Naive thymus-derived CD8-positive, alpha-beta T cell (primary cell): ENCODE measurements around the gene CHRNB4. TPM values are rescaled to one million over a fixed set of nuclear protein-coding genes. Genes with fewer than 3 reads are reported as not detected.

Experiments used
- polyA plus RNA-seq, 3 donors: library from polyadenylated mRNA; unstranded; fragments of 300-500 nt; fragmentation: Illumina TruSeq; gene quantifications; one replicate each; pipeline ENCODE4 v1.2.3, GENCODE V29; 2021
- total RNA-seq, 8 experiments: library from RNA in 2 of 8; stranded (reverse) in 2 of 8; gene quantifications; one replicate each; pipeline ENCODE4 v1.2.3 and lab custom pipeline; 2021 to 2026

The CHRNB4 gene
- total and polyA plus RNA-seq, 5 experiments from 2014 or later, result not detected

Other genes with a start within 250 kb of the CHRNB4 start
- gene IREB2, start 203.0 kb downstream of the CHRNB4 start, total RNA-seq, result 10 to 100 TPM; 68.6 to 77.4 TPM
- gene IREB2, start 203.0 kb downstream of the CHRNB4 start, polyA plus RNA-seq, result 10 to 100 TPM; 15.7 to 23.1 (median 16.6) TPM
- 1 to 10 TPM; 3.6 to 3.8 TPM for gene HYKK, start 133.6 kb downstream of the CHRNB4 start, total RNA-seq
- gene HYKK, start 133.6 kb downstream of the CHRNB4 start, polyA plus RNA-seq, result 1 to 10 TPM; 3.0 to 5.9 (median 4.1) TPM
- gene PSMA4, start 100.8 kb downstream of the CHRNB4 start, total RNA-seq, result 10 to 100 TPM; 87.0 to 92.5 TPM
- 100 to 1,000 TPM; 170 to 218 (median 190) TPM for gene PSMA4, start 100.8 kb downstream of the CHRNB4 start, polyA plus RNA-seq
- 1 to 10 TPM; 1.3 TPM for gene CHRNA5, start 75.7 kb downstream of the CHRNB4 start, total RNA-seq
- under 1 TPM in 2 of 3 donors, not detected in 1; 0.34 to 0.47 TPM for gene CHRNA5, start 75.7 kb downstream of the CHRNB4 start, polyA plus RNA-seq
- not detected for gene CHRNA3, start 20.2 kb downstream of the CHRNB4 start, total RNA-seq
- not detected for gene CHRNA3, start 20.2 kb downstream of the CHRNB4 start, polyA plus RNA-seq
- gene ADAMTS7, start 170.3 kb upstream of the CHRNB4 start, total RNA-seq, result under 1 TPM; 0.16 to 0.31 TPM
- not detected for gene ADAMTS7, start 170.3 kb upstream of the CHRNB4 start, polyA plus RNA-seq
- 100 to 1,000 TPM; 271 to 320 TPM for gene MORF4L1, start 231.7 kb upstream of the CHRNB4 start, total RNA-seq
- 100 to 1,000 TPM; 286 to 311 (median 298) TPM for gene MORF4L1, start 231.7 kb upstream of the CHRNB4 start, polyA plus RNA-seq